ENCODE measurements around the gene STARD9. TPM values are rescaled to one million over a fixed set of nuclear protein-coding genes. Genes with fewer than 3 reads are reported as not detected.

STARD9 gene
- total RNA-seq, 1 donor from 2014 or later: 24.4 TPM

DNA sequence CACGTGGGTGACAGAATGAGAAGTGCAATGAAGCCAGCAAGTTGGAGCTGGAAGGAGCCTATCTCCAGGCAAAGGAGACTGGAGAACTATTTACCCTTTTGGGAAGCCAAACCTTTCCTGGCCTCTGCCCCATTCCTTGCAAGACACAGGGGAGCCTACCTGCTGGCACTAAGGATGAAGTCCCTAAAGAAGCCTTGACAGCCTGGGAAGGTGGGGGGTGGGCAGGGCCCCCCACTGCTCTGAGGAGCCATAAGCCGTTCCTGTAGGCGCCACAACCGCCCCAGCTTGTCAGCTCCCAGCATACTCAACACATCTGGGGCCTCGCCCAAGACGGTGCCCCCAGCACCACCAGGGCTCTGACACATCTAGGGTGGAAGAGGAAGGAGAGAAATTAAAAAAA lies 156.1 kb downstream of the STARD9 start:
- H3K27me3 Mint-ChIP-seq (ENCODE audit: unreplicated experiment): no peaks in the 10 kb centered on the region
- no peak overlapping the region for H3K4me3 Mint-ChIP-seq (ENCODE audit: unreplicated experiment)
- H3K4me1 Mint-ChIP-seq (ENCODE audit: unreplicated experiment): peaks cover 10% of the 10 kb centered on the region
- H3K36me3 Mint-ChIP-seq (ENCODE audit: unreplicated experiment): peaks cover 26% of the 10 kb centered on the region
- H3K27ac Mint-ChIP-seq (ENCODE audit: unreplicated experiment): no peak overlapping the region
- H3K9me3 Mint-ChIP-seq (ENCODE audit: unreplicated experiment): no peaks in the 10 kb centered on the region
- no peak for TF ChIP-seq CTCF (IDR thresholded peaks at IDR 0.05)
- DNase-seq (ENCODE audit: extremely low spot score, unreplicated experiment): peak; percentile 59

DNA sequence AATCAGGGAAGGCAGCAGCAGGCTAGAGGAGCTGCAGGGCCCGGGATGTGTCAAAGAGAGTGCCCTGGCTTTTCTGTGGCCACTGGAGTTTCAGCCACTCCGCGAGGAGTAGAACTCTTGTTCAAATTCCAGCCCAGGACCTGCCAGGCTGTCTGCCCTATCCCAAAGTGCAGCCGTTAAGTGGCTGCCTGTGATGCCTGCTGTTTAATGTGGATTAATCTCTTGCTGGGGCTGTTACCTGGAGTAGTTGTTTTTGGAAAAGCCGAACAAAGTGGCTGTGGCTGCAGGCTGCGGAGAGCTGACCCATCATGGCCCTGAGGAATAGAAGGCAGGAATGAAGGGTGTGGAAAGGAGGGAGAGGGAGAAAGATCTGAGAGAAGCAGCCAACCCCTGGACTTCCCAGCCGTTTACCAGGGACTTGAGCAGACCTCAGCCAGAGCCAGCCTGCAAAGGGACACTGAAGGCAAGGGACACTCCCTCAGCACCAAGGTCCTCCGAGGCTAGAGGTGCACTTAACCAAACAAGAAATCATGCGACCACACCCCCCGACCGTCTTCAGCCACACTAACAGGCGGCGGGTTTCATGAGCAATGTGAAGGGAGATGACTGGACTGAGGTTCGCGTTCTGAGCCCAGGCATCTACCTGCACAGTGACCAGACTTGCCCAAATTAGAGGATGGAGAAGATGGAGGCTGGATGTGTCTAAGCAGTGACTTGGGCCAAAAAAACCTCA lies 156.9 kb downstream of the STARD9 start:
- Mint-ChIP-seq H3K27me3 (ENCODE audit: unreplicated experiment) (no peaks in the 10 kb centered on the region), H3K4me3 (ENCODE audit: unreplicated experiment) (no peak overlapping the region), H3K4me1 (ENCODE audit: unreplicated experiment) (peaks cover 11% of the 10 kb centered on the region), H3K27ac (ENCODE audit: unreplicated experiment) (no peak overlapping the region), H3K9me3 (ENCODE audit: unreplicated experiment) (no peaks in the 10 kb centered on the region), H3K36me3 (ENCODE audit: unreplicated experiment) (peaks cover 21% of the 10 kb centered on the region)
- DNase-seq (ENCODE audit: extremely low spot score, unreplicated experiment): peak; percentile 71
- no peak for TF ChIP-seq CTCF (IDR thresholded peaks at IDR 0.05)

DNA sequence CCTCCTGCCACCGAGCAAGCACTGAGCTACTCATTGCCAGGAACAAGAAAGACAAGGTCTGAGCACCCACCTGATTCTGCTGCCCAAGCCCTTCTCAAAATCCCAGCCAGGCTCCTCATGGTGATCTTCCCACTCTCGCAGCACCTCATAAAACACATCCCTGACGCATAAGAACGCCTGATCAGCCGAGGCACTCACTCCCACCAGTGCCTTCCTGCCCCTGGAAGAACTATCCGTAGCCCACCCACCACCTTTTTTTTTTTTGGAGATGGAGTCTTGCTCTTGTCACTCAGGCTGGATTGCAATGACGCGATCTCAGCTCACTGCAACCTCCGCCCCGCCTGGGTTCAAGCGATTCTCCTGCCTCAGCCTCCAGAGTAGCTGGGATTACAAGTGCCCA lies 157.6 kb downstream of the STARD9 start:
- peak; percentile 44 for DNase-seq (ENCODE audit: extremely low spot score, unreplicated experiment)
- Mint-ChIP-seq H3K4me3 (ENCODE audit: unreplicated experiment) (no peak overlapping the region), H3K27ac (ENCODE audit: unreplicated experiment) (no peak overlapping the region), H3K27me3 (ENCODE audit: unreplicated experiment) (no peaks in the 10 kb centered on the region), H3K4me1 (ENCODE audit: unreplicated experiment) (peaks cover 17% of the 10 kb centered on the region), H3K36me3 (ENCODE audit: unreplicated experiment) (peaks cover 20% of the 10 kb centered on the region), H3K9me3 (ENCODE audit: unreplicated experiment) (no peaks in the 10 kb centered on the region)
- TF ChIP-seq CTCF (IDR thresholded peaks at IDR 0.05): no peak

DNA sequence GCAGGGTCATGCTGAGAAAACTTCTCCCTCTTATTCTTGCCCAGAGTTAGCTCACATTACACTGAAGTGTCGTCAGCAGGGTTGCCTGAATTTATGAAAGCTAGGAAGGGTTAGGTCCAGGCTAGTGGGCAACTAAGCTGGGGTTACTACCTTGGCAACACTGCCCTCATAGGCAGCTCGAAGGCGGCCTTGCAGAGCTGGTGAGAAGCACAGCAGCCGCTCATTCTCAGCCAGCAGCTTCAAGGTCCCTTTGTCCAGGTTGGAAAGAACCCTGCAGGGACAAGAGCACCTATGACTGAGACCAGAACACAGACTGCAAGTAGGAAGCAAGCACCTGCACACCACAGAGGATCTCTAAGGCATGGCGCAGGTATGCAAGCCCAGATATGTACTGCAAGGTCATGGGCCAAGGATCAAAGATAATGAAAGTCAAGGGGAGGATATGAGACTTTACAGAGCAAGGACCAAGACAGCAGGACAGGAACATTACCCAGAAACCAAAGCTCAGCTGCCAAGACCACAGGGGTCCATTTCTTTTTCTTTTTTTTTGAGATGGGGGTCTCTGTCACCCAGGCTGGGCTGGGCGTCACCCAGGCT lies 158.8 kb downstream of the STARD9 start:
- peak overlapping the region; percentile 40 for H3K4me3 Mint-ChIP-seq (ENCODE audit: unreplicated experiment)
- DNase-seq (ENCODE audit: extremely low spot score, unreplicated experiment): peak; percentile 75
- no peaks in the 10 kb centered on the region for H3K27me3 Mint-ChIP-seq (ENCODE audit: unreplicated experiment)
- H3K36me3 Mint-ChIP-seq (ENCODE audit: unreplicated experiment): peaks cover 16% of the 10 kb centered on the region
- no peaks in the 10 kb centered on the region for H3K9me3 Mint-ChIP-seq (ENCODE audit: unreplicated experiment)
- H3K4me1 Mint-ChIP-seq (ENCODE audit: unreplicated experiment): peaks cover 21% of the 10 kb centered on the region
- no peak for TF ChIP-seq CTCF (IDR thresholded peaks at IDR 0.05)
- no peak overlapping the region for H3K27ac Mint-ChIP-seq (ENCODE audit: unreplicated experiment)

- Mint-ChIP-seq H3K36me3 (ENCODE audit: unreplicated experiment) (peaks cover 14% of the 10 kb centered on the region), H3K4me3 (ENCODE audit: unreplicated experiment) (peak overlapping the region; percentile 77), H3K27ac (ENCODE audit: unreplicated experiment) (peak overlapping the region; percentile 77), H3K27me3 (ENCODE audit: unreplicated experiment) (no peaks in the 10 kb centered on the region), H3K4me1 (ENCODE audit: unreplicated experiment) (peaks cover 21% of the 10 kb centered on the region), H3K9me3 (ENCODE audit: unreplicated experiment) (no peaks in the 10 kb centered on the region)
- TF ChIP-seq CTCF (IDR thresholded peaks at IDR 0.05): no peak
- peak; percentile 83 for DNase-seq (ENCODE audit: extremely low spot score, unreplicated experiment)
These were observed 160.2 kb downstream of the STARD9 start for GRCh38 chr15:42735382-42736165.
